Globus pallidus (tissue), 1 donor: ENCODE results near the gene TBC1D1.
A peak's percentile ranks its signal among the peaks of the same experiment; 100 is the strongest.

Experiments
- DNase-seq: peaks from one replicate; pipeline ENCODE4 v3.0.0-alpha.2; 2015; ENCODE audit warnings: low spot score

TBC1D1 gene

GRCh38 chr4:38149472-38149996 lies 258.6 kb downstream of the TBC1D1 start:
- no peak for DNase-seq

- DNase-seq, result no peak
Measured at GRCh38 chr4:38149997-38150671, 259.2 kb downstream of the TBC1D1 start.

- DNase-seq, result no peak
Measured at GRCh38 chr4:38150766-38151165, 259.9 kb downstream of the TBC1D1 start.

DNA sequence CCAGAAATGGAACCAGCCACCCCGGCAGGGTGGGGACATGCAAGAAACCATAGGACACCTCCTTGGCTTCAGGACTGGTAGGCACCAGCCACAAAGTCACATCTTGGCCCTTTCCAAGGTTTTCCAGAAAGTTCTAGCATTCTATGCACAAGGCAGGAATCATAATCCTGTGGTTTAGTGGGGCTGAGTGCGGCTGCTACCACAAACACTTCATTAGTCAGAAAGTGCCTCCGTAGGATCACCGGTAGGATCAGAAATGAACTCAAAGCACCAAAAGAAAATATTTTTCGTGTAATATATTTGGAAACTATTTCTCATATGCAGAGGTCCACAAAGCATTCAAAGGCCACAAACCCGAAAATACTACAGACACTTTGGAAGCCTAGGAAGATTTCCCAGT lies 261.0 kb downstream of the TBC1D1 start:
- DNase-seq, result no peak

DNA sequence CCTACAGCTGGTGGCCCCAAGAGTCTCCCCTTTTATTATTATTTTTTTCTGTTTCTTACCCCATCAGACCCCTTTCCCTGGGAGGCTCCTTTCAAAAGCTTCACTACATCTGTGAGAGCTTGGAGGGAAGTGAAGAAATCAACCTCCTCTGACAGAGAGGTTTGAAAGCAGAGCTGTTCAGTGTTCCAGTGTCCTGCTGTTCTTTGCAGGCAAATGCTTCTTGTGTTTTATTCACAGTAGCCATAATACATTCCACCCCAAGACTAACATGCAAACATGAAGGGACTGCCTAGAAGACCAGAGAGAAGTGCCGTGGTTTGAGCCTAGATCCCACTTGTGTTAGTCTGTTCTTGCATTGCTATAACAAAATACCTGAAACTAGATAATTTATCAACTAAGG lies 261.4 kb downstream of the TBC1D1 start:
- no peak for DNase-seq

DNA sequence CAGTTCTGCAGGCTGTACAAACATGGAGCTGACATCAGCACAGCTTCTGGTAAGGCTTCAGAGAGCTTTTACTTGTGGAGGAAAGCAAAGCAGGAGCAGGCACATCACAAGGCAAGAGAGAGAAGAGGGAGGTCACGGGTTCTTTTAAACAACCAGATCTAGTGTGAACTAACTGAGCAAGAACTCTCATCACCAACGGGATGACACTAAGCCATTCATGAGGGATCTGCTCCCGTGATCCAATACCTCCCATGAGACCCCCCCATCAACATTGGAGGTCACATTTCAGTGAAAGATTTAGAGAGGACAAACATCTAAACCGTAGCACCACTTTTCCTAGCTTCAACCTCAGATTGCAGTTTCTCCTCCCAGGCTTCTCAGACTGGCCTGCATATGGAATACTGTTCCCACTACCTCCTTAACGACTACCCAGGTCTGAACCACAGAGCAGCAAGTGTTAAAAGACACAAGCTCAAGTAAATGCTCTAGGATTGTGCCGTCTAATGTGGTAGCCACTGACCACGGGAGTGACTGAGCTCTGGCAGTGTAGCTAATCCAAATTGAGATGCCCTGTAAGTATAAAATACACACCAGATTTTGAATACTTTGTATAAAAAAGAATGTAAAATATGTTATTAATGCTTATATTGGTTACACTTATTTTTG lies 262.0 kb downstream of the TBC1D1 start:
- DNase-seq, result no peak

DNA sequence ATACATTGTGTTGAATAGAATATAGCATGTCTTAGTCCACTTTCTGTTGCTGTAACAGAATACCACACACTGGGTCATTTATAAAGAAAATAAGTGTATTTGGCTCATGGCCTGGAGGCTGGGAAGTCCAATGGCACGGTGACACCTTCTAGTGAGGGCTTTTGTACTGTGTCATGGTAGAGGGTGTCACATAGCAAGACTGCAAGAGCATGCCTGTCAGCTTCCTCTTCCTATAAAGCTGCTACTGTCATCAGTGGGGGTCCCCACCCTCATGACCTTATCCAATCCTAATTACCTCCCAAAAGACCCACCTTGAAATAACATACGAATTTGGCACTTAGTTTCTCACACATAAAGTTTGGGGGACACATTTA lies 262.5 kb downstream of the TBC1D1 start:
- DNase-seq, result no peak

DNA sequence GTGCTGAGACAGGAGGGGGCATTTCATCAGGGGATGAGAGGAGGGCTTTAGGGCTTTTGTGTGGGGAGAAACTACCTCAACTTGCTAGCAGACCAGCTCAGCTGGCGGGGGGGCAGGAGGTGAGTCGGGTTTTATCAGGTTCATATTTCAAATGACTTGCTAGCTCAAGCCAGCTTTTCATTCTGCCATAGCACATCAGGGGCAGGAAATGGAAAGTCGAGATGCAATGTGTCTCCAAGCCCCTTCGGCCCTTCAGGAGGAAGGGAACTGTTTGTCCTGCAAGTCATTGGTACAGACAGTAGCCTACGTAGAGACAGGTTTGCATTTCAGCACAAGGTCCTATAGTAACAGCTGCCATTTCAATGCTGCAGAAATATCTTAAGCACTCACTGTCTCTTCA lies 263.4 kb downstream of the TBC1D1 start:
- no peak for DNase-seq

- peak; percentile 24 for DNase-seq
Measured at GRCh38 chr4:38154681-38155588, 264.1 kb downstream of the TBC1D1 start.

DNA sequence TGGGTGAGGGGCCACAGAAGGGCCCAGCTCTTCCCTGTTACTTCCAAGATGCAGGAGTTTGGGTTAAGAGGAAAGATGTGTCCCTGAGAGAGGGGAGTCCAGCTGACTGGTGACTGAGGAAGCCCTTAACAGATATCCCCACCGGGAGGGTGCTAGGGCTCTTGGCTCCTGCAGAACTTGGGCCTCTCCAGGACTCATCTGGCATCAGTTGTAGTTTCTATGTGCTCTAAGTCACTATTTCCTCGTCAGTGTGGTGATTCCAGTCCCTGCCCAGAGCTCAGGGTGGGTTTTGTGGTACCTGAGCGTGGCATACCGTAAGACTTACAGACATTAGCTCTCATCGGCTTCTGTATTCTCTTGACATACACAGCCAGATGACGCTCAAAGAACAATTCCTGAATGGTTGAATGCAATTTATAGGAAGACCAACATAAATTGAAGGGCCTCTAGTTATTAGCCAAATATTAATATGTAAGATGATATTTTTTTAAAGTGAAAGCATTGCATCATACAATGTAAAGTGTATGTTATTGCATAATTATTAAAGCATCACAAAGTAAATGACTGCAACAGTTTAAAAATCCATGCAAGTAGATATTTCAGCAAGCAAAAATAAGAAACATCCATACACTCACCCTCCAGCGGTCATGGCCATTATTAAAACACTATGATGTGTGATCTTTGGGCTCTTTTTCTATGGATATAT lies 264.9 kb downstream of the TBC1D1 start:
- DNase-seq, result no peak

- no peak for DNase-seq
Measured at GRCh38 chr4:38157592-38157991, 266.7 kb downstream of the TBC1D1 start.

DNA sequence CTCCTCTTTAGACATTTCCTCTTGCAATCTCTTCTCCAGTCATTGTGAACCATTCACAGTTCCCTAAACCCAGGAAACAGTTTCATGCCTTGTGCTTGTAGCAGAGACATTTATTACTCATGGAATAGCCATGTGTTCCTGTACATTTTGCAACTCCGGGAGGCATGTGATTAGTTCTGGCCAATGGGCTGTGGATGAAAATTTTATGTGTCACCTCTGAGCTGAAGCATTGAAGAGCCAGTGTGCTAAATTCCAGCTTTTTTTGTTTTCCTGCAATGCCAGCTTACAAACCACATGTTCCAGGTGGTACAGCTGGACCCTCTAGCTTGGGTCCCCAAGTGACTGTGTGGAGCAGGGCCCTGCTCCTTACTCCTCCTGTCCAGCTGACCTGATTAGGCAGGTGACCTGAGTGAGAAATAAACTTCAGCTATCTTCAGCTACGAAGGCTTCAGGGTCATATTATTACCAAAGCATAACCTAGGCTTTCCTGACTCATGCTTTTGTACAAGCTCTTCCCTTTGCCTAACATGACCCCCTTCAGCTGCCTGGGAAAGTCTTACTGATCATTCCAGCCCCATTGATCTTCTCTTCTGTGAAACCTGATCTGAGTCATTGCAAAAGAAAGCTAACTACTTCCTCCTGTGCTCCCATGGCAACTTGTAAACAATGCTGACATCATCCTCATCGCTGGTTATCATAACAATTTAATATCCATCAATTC lies 269.8 kb downstream of the TBC1D1 start:
- DNase-seq, result no peak

GRCh38 chr4:38161208-38162113 lies 270.6 kb downstream of the TBC1D1 start:
- no peak for DNase-seq

DNA sequence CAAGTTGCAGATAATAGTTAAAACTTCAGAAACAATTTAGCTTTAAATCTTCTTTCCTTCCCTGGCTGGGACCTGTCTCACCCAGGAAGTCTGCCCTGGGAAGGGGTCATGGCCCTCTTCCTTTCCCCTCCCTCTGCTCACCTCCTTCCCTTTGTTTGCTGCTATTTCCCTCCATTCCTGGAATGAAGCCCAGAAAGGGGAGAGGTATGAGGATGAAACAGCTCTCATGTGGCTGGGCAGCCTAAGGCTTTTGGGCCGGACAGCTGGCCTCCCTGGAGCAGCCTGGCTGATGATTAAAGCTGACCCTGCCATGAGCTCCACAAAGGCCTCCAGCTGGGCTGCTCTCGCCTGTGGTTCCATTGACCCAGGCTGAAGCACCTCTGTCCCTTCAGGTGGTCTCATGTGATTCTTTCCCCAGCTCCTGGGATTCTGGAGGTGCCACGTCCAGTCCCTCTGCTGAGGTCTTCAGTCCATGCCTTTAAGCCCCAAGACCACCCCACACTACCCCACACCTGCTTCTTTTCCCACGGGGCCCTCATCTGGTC lies 271.4 kb downstream of the TBC1D1 start:
- no peak for DNase-seq

GRCh38 chr4:38163216-38164006 lies 272.5 kb downstream of the TBC1D1 start:
- DNase-seq, result no peak

GRCh38 chr4:38164346-38164745 lies 273.5 kb downstream of the TBC1D1 start:
- no peak for DNase-seq

DNA sequence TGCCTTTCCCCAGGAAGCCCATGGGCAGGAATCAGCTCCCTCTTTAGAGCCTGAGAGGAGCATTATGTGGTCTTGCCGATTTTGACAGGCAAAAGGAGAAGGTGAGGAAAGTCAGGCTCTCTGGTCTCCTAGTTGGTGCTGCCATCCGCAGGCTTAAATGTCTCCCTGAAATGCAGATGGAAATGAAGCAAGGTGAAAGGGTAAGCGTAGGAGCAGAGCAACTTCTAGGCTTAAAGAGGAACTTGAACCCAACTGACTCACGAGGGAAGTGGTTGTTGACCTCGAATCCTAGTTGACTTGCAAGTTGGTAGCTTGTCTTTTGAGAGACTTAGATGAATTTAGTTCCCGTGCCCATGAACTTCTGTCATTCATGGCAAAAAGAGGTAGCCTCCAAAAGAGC lies 275.2 kb downstream of the TBC1D1 start:
- DNase-seq, result no peak

DNA sequence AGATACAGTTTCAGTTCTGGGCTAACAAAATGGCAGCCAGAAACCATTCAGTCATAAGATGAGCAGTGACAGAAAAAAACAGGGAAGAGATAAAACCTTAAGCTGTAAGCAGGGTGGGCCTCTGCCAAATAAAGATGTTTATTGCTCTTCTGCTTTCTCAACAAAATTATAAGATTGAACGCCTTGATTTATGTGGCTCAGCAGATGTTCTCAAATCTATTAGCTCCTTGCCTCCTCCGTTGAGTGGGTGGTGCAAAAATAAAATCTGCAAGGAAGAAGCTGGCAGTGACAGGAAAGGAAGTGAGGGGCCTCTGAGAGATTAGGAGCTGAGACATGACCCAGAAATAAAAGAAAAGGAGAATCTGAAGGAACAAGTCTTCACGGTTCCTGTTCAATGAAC lies 275.9 kb downstream of the TBC1D1 start:
- DNase-seq, result no peak

- DNase-seq, result no peak
Measured at GRCh38 chr4:38167973-38168372, 277.1 kb downstream of the TBC1D1 start.
